GM21526 (cell line): Measurements from ENCODE around the gene SFTA2.
"Not testable (repeated sequence)": the region's sequence is repeated elsewhere in the genome, so short reads cannot be mapped to it uniquely, and the experiment has no call there.

Source experiments
- ATAC-seq: cut with Tn5 transposase; IDR thresholded peaks from one replicate; pipeline ENCODE4 v1.9.1; 2021; ENCODE audit warnings: moderate library complexity; ENCODE audit not compliant: unreplicated experiment, low FRiP score

The SFTA2 gene

GRCh38 chr6:30914076-30914853 lies 17.7 kb downstream of the SFTA2 start, which contains the start of gene VARS2:
Gene VARS2 (plus strand): TSS chr6:30914238. CDS start chr6:30914837, 599 bp downstream.
- peak; percentile 74 for ATAC-seq

DNA sequence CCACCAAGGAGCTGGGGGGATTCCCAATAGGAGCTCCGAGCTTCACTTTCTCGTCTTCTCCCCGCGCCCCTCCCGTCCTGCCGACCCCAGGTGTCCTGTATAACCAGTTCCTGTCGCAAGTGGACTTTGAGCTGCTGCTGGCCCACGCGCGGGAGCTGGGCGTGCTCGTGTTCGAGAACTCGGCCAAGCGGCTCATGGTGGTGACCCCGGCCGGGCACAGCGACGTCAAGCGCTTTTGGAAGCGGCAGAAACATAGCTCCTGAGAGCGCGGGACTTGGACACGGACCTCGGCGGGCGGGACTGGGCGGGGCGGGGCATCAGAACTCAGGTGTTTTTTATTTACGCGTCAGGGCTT lies 18.3 kb downstream of the SFTA2 start:
- no peak for ATAC-seq

- no peak for ATAC-seq
These were observed 19.0 kb downstream of the SFTA2 start for GRCh38 chr6:30912746-30913520.

- ATAC-seq: not testable (repeated sequence)
These were observed 21.5 kb downstream of the SFTA2 start for GRCh38 chr6:30910473-30910872.

GRCh38 chr6:30908700-30909099 lies 23.3 kb downstream of the SFTA2 start:
- no peak for ATAC-seq

GRCh38 chr6:30907758-30908591 lies 24.0 kb downstream of the SFTA2 start, which contains the start of gene GTF2H4:
Gene GTF2H4 (plus strand): TSS chr6:30908207.
- peak; percentile 84 for ATAC-seq

DNA sequence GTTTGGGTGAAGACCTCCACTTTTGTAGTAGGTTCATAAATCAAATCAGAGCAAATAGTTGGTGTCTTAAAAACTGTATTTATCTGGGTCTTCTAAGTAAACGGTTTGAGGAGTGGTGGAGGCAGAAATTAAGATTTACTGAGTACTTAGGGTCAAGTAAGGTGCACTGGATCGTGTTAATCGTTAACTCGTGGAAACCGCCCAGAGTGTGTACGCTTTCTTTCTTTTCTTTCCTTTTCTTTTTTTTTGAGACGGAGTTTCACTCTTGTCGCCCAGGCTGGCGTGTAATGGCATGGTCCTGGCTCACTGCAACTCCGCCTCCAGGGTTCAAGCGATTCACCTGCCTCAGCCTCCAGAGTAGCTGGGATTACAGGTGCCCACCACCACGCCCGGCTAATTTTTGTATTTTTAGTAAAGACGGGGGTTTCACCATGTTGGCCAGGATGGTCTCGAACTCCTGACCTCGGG lies 24.6 kb downstream of the SFTA2 start:
- not testable (repeated sequence) for ATAC-seq

- ATAC-seq: no peak
These were observed 28.7 kb downstream of the SFTA2 start for GRCh38 chr6:30903236-30903635.

- no peak for ATAC-seq
These were observed 29.3 kb downstream of the SFTA2 start for GRCh38 chr6:30902709-30903108.

DNA sequence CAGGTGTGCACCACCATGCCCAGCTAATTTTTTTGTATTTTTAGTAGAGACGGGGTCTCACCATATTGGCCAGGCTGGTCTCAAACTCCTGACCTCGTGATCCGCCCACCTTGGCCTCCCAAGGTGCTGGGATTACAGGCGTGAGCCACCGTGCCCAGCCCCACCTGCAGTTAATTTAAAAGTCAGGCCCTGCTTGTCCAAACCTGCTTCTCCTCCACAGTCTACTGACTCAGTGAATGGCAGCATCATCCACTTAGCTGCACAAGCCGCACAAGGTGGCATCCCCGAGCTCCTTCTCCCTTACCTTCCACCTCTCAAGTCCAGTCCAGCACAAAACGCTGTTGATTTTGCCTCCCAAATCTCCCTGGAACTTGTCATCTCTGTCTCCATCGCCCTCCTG lies 29.8 kb downstream of the SFTA2 start:
- not testable (repeated sequence) for ATAC-seq

DNA sequence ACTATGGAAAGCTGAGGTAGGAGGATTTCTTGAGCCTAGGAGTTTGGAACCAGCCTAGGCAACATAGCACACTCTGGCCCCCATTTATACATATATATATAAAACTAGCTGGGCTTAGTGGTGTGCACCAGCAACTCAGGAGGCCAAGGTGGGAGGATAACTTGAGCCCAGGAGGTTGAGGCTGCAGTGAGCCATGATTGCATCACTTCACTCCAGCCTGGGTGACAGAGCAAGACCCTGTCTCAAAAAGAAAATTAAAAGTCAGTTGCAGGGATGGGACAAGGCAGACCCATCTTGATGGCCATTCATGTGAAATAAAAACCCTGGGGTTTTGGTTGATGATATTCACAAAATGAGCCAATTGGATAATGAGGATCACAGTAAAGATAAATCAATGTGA lies 30.5 kb downstream of the SFTA2 start:
- no peak for ATAC-seq

- ATAC-seq: no peak
These were observed 31.0 kb downstream of the SFTA2 start for GRCh38 chr6:30900863-30901417.

- ATAC-seq: no peak
These were observed 33.1 kb downstream of the SFTA2 start for GRCh38 chr6:30898750-30899360.

DNA sequence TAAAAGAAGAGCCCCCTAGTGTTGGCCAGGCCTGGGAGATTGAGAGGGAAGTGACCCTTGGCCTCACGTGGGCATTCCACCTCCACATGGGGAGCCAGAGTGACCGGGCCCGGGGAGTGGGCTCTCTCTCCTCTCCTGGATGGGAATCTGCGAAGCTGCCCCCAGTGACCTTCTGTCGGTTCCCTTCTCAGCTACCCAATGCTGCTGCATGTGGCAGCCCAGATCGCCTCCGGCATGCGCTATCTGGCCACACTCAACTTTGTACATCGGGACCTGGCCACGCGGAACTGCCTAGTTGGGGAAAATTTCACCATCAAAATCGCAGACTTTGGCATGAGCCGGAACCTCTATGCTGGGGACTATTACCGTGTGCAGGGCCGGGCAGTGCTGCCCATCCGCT lies 34.1 kb downstream of the SFTA2 start:
- no peak for ATAC-seq

DNA sequence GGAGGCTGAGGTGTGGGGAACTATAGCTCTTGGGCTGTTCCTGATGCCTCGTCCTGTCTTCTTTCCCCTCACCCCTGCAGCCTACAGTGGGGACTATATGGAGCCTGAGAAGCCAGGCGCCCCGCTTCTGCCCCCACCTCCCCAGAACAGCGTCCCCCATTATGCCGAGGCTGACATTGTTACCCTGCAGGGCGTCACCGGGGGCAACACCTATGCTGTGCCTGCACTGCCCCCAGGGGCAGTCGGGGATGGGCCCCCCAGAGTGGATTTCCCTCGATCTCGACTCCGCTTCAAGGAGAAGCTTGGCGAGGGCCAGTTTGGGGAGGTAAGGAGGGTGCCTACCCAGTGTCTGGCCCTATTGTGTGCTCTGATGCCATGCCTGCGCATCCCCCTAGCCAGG lies 35.4 kb downstream of the SFTA2 start:
- no peak for ATAC-seq

- ATAC-seq: no peak
These were observed 36.6 kb downstream of the SFTA2 start for GRCh38 chr6:30895343-30895742.

DNA sequence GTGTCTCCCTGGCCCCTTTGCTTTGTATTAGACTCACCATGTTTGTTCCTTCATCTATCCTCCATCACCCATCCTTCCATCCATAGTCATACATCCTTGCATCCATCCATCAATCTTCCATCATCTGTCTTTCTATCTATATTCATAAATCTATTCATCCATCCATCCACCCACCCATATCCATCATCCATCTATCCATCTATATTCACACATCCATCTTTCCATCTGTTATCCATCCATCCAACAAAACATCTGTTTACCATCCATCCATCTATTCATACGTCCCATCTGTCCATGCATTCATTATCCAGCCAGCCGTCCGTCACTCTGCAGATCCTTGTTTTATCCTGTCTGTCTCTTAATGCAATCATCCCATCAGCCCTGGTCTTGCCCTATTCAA lies 37.0 kb downstream of the SFTA2 start:
- no peak for ATAC-seq

DNA sequence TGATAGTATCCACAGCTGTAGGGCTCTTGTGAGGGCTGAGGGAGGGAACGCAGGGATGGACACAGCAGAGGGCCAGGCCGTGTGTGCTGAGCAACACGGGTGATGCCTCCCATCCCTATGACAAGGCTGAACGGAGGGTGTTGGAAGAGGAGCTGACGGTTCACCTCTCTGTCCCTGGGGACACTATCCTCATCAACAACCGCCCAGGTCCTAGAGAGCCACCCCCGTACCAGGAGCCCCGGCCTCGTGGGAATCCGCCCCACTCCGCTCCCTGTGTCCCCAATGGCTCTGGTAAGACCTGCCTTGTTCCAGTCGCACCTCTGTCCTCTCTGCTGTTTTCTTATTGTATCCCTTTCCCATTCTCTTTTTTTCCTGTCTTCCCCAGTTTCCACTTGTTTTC lies 37.6 kb downstream of the SFTA2 start:
- ATAC-seq: no peak

GRCh38 chr6:30893666-30894065 lies 38.3 kb downstream of the SFTA2 start:
- no peak for ATAC-seq

- no peak for ATAC-seq
These were observed 38.9 kb downstream of the SFTA2 start for GRCh38 chr6:30893001-30893591.
